HG03457 (cell line): ENCODE measurements around the gene COL20A1.
A peak's percentile ranks its signal among the peaks of the same experiment; 100 is the strongest.

Source experiments
- ATAC-seq: cut with Tn5 transposase; IDR thresholded peaks from one replicate; pipeline ENCODE4 v1.9.1; 2021; ENCODE audit warnings: moderate number of reproducible peaks; ENCODE audit not compliant: unreplicated experiment

The COL20A1 gene

DNA sequence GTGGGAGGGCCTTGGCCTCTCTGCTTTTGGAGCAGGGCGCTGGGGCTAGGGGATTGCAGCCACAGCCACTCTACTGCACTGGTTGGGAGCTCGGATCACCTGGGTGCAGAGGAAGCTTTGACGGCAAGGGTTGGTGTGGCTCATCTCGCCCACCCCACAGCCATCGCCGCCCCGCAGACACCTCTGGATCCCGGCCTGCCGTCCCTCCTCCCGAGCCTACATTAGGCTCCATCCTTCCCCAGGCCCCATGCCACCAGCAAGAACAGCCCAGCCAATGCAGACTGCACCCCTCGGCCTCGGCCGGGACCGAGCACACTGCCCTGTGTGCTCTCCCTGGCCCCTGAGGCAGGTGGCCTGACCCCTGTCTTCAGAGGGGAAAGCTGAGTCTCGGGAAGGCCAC lies 32.5 kb upstream of the COL20A1 start:
- no peak for ATAC-seq

GRCh38 chr20:63261060-63261794 lies 31.8 kb upstream of the COL20A1 start:
- no peak for ATAC-seq

DNA sequence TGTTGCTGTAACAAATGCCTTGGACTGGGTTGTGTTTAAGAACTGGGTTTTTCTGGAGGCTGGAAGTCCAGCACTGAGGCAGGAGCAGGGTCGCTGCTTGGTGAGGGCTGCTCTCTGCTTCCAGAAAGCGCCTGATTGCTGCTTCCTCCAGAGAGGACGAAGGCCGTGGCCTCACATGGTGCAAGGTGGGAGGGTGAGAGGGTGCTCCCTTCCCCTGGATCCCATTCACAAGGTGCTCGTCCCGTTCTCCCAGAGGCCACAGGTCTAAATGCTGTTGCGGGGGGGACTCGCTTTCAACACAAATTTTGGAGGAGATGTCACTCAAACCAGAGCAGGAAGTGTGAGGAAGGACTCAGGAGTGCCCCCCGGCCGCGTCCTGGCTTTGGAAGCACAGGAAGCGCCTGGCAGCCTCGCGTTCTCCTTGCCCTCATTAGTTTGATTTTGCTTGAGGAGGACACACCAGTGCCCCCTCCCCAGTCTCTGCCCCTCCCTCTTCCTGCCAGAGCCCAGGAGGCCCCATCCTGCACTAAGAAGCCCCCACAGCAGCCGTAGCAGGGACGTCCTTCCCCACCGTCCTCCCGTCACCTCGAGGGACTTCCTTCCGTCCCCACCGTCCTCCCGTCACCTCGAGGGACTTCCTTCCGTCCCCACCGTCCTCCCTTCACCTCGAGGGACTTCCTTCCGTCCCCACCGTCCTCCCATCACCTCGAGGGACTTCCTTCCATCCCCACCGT lies 31.0 kb upstream of the COL20A1 start:
- no peak for ATAC-seq

DNA sequence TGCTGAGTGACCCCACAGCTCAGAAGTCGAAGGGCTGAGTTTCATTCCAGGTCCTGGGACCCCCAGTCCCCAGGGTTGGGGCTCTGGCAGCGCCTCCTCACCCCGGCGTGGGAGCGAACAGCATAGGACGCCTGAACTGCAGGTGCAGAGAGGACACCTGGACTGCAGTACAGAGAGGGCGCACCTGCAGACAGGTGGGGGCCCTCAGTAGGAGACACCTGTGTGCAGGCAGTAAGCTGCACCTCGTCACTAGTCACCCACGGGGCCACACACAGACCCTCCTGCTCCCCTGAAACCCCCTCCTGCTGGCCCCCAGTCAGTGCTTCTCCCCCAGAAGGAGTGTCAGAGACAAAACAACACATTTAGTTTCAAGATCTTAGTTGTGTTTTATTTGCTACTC lies 30.1 kb upstream of the COL20A1 start:
- no peak for ATAC-seq

- ATAC-seq = no peak
Measured at GRCh38 chr20:63264000-63264399, 29.0 kb upstream of the COL20A1 start.

GRCh38 chr20:63264519-63264918 lies 28.5 kb upstream of the COL20A1 start:
- ATAC-seq = no peak

- no peak for ATAC-seq
Measured at GRCh38 chr20:63265891-63266515, 27.0 kb upstream of the COL20A1 start.

DNA sequence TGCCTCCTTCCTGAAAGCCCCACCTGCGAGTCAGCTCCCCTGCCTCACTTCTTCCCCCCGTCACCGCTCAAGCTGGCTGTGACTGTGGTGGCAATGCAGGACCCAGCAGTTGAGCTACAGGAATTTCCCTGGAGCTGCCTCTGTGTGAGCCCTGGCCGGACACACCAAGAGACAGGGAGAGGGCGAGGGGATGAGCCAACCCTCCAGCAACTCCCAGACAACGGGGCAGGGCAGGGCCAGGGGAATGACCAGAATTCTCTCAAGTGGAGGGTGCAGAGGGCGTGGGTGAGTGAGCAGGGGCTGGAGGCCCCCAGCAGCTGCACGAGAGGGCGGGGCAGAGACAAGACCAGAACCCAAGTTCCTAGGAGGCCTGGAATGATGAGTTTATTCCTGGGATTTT lies 25.3 kb upstream of the COL20A1 start:
- no peak for ATAC-seq

- ATAC-seq = no peak
Measured at GRCh38 chr20:63268256-63268655, 24.7 kb upstream of the COL20A1 start.

- no peak for ATAC-seq
Measured at GRCh38 chr20:63268671-63269439, 24.1 kb upstream of the COL20A1 start.

- ATAC-seq = no peak
Measured at GRCh38 chr20:63269724-63270123, 23.3 kb upstream of the COL20A1 start.

GRCh38 chr20:63270606-63271325 lies 22.2 kb upstream of the COL20A1 start:
- ATAC-seq = no peak

DNA sequence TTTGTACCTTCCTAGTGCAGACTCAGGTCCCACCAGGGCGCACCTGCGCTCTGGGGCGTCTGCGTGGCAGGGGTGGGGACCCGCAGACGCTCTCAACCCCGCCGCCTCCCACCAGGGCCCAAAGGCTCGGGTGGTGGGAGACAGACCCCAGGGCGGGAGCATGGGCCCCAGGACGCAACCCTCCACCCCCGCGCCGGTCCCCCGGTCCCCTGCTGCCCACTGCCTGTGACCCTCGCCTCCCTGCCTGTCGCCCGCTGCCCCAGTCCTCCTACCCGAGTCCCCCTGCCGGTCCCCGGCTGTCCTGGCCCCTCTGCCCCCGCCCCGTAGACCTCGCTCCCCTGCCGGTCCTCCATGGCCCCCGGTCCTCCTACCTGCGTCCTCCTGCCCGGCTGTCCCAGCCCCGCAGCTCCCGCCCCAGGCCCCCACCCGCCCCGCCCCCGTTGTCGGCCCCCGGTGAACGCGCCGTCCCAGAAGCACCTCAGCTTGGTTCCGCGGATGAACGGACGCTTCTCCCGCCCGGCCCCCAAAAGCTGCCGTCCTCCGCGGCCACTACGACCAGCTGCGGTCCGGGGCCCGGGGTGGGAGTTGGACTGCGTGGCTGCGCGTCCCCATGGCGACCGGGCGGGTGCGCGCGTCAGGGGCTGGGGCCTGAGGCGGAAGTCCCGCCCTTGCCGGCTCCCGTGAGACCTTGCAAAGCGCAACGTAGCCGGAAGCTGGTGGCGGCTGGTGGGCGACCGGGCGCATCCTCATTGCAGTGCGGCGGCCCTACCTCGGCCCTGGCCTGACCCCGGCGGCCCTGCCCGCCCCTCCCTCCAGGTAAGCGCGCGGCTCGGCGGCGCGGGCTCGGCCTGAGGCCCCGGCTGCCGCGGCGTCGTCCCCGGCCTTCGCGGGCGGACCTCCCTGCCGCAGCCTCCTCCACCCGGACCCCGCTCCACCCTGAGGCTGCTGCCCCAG lies 20.6 kb upstream of the COL20A1 start, which contains the start of gene ARFGAP1:
Gene ARFGAP1, plus strand, starts transcription at position 709 of the 954 bp plus-strand sequence. CDS start 2,768 bp downstream, outside the sequence.
- ATAC-seq = peak; percentile 79

DNA sequence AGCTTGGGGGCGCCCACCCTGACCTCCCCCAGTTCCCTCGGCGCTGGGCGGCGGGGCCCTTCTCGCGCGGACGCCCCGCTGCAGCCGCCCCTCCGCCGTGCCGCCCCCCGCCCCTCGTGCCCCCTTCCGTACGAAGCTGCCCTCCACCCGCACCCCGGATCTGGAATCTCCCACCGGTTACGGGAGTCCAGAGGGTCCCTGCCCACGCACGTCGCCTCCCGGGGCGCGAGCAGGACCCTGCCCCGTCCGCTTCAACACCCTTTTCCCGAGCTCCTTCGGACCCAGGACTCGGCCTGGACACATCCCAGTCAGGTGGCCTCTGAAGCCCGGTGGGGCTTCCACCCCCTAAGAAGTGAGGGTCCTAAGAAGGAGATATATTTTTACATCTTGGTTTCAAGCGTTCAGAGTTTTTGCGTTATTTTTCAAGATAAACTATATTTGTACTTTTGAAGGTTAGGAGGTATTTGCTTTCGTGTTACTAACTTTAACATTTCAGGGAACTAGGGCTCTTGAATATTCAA lies 19.9 kb upstream of the COL20A1 start:
- no peak for ATAC-seq

DNA sequence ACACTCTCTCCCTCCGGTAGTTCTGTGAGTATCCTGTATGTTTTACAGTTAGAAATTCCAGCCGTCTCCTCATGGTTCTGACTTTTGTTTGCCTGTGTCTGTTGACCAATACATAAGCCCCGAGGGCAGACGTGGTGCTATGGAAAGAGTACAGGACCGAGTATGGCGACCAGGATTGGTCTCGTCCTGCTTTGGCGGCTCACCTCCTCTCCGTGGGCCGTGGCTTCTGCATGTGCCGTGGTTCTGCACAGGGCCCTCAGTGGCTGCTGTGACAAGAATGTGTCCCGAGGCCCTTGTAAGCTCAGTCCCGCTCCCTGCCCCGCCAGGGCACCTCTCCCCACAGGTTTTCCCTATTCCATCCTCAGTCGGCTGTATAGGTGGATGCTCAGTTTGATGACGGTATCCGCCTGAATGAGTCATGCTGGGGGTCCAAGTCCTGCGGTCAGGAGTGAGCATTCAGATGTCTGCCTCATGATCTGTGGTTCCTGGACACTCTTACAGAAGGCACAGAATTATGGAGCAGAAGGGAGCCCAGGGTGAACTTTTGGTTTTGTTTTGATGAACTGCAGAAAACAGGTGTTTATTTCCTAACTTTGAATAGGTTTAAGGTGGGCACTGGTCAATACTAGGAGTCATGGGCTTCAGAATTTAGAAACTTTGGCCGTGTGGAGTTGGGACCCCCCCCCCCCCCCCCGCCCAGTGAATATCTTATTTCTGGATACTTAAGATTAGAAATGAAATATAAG lies 19.2 kb upstream of the COL20A1 start:
- no peak for ATAC-seq

GRCh38 chr20:63274381-63275228 lies 18.4 kb upstream of the COL20A1 start:
- ATAC-seq = no peak

- no peak for ATAC-seq
Measured at GRCh38 chr20:63275825-63276224, 17.2 kb upstream of the COL20A1 start.
